Liver (tissue), 9 donors: ENCODE data around the gene NT5C3A. TPM values are rescaled to one million over a fixed set of nuclear protein-coding genes. Genes with fewer than 3 reads are reported as not detected.
"Not testable (repeated sequence)": the region's sequence is repeated elsewhere in the genome, so short reads cannot be mapped to it uniquely, and the experiment has no call there.

Experiments
- DNase-seq: peaks from one replicate; pipeline ENCODE4 v3.0.0-alpha.2; 2017; ENCODE audit warnings: low spot score
- H3K27ac ChIP-seq, 2 donors: one replicate each; pipeline ENCODE4 v1.7.0; 2013; ENCODE audit warnings: inconsistent platforms in 2 of 2, low read length in 2 of 2, control low read depth in 1 of 2, low read depth in 1 of 2, mild to moderate bottlenecking in 1 of 2
- H3K27me3 ChIP-seq, 4 donors: one replicate each; pipeline versions ENCODE4 v1.6.1 to v1.7.0; 2013; ENCODE audit warnings: low read length in 3 of 4, inconsistent platforms in 1 of 4, mild to moderate bottlenecking in 1 of 4, moderate library complexity in 1 of 4; ENCODE audit not compliant: control insufficient read depth in 4 of 4, insufficient read depth in 4 of 4
- H3K36me3 ChIP-seq, 4 donors: one replicate each; pipeline versions ENCODE4 v1.6.1 to v1.7.0; 2013; ENCODE audit warnings: low read length in 3 of 4, mild to moderate bottlenecking in 3 of 4, low read depth in 1 of 4, moderate library complexity in 1 of 4; ENCODE audit not compliant: control insufficient read depth in 4 of 4, insufficient read depth in 3 of 4
- H3K4me1 ChIP-seq, 4 donors: one replicate each; pipeline versions ENCODE4 v1.6.1 to v1.7.0; 2013; ENCODE audit warnings: low read length in 3 of 4, mild to moderate bottlenecking in 3 of 4, moderate library complexity in 1 of 4; ENCODE audit not compliant: control insufficient read depth in 4 of 4, insufficient read depth in 4 of 4
- H3K4me3 ChIP-seq, 3 donors: one replicate each; pipeline versions ENCODE4 v1.6.1 to v1.7.0; 2013; ENCODE audit warnings: low read length in 3 of 3, control low read depth in 1 of 3, low read depth in 1 of 3, mild to moderate bottlenecking in 1 of 3
- H3K9ac ChIP-seq, 2 donors: one replicate each; pipeline ENCODE4 v1.7.0; 2013; ENCODE audit warnings: low read length in 2 of 2, mild to moderate bottlenecking in 2 of 2, moderate library complexity in 2 of 2, control low read depth in 1 of 2, low read depth in 1 of 2
- H3K9me3 ChIP-seq, 4 donors: one replicate each; pipeline versions ENCODE4 v1.6.1 to v1.7.0; 2013; ENCODE audit warnings: low read length in 3 of 4; ENCODE audit not compliant: control insufficient read depth in 4 of 4
- CTCF ChIP-seq: fragments of 150-350 bp; IDR thresholded peaks from 2 replicates; pipeline ENCODE4 v1.5.1; 2017; ENCODE audit warnings: improper control_type of control experiment, low read depth, low read length; ENCODE audit not compliant: missing input control
- EGR1 ChIP-seq, 2 donors: IDR thresholded peaks; 2 replicates each; pipeline ENCODE4 v1.6.1; 2016 to 2018; ENCODE audit warnings: antibody characterized with exemption in 2 of 2, low read depth in 2 of 2
- FOXA1 ChIP-seq: IDR thresholded peaks from 2 replicates; pipeline ENCODE4 v1.6.1; 2016; ENCODE audit warnings: antibody characterized with exemption
- FOXA2 ChIP-seq: IDR thresholded peaks from 2 replicates; pipeline ENCODE4 v1.6.1; 2016; ENCODE audit warnings: antibody characterized with exemption
- HNF4A ChIP-seq, 2 donors: conservative IDR thresholded peaks; 2 replicates each; pipeline ENCODE4 v1.6.1; 2016; ENCODE audit warnings: antibody characterized with exemption in 2 of 2, mild to moderate bottlenecking in 2 of 2
- HNF4G ChIP-seq: IDR thresholded peaks from 2 replicates; pipeline ENCODE4 v1.6.1; 2016; ENCODE audit warnings: antibody characterized with exemption
- MAX ChIP-seq: IDR thresholded peaks from 2 replicates; pipeline ENCODE4 v1.6.1; 2016; ENCODE audit warnings: antibody characterized with exemption
- NR2F2 ChIP-seq: IDR thresholded peaks from 2 replicates; pipeline ENCODE4 v1.6.1; 2016; ENCODE audit warnings: antibody characterized with exemption
- RAD21 ChIP-seq, 2 donors: IDR thresholded peaks; 2 replicates each; pipeline ENCODE4 v1.6.1; 2016; ENCODE audit warnings: antibody characterized with exemption in 2 of 2, mild to moderate bottlenecking in 2 of 2
- REST ChIP-seq: IDR thresholded peaks from 2 replicates; pipeline ENCODE4 v1.6.1; 2016; ENCODE audit warnings: antibody characterized with exemption, mild to moderate bottlenecking
- RXRA ChIP-seq, 2 donors: IDR thresholded peaks; 2 replicates each; pipeline ENCODE4 v1.6.1; 2017 to 2018; ENCODE audit warnings: antibody characterized with exemption in 2 of 2, mild to moderate bottlenecking in 1 of 2
- TAF1 ChIP-seq: conservative IDR thresholded peaks from 2 replicates; pipeline ENCODE4 v1.6.1; 2016; ENCODE audit warnings: antibody characterized with exemption, mild to moderate bottlenecking
- YY1 ChIP-seq: IDR thresholded peaks from 2 replicates; pipeline ENCODE4 v1.6.1; 2016; ENCODE audit warnings: antibody characterized with exemption, mild to moderate bottlenecking
- ZBTB33 ChIP-seq: IDR thresholded peaks from 2 replicates; pipeline ENCODE4 v1.6.1; 2016; ENCODE audit warnings: antibody characterized with exemption
- WGBS: extraction: QIAGEN DNeasy Blood & Tissue Kit; methylation state at CpG from one replicate; pipeline ENCODE4 v1.1.7; 2013; 5-methylcytosine and 5-hydroxymethylcytosine counted together
- polyA plus RNA-seq, 2 donors: library from polyadenylated mRNA; stranded (reverse) in 1 of 2; unstranded in 1 of 2; fragments of 200-250 nt in 1 of 2; fragments of >200 nt in 1 of 2; fragmentation: Nextera tagmentation in 1 of 2; extraction: Ambion mirVana in 1 of 2; gene quantifications; one replicate each; pipeline versions ENCODE4 v1.2.1 to v1.2.3, GENCODE V29; 2013 to 2015
- total RNA-seq, 2 donors: library from RNA; depleted of rRNA; stranded (reverse); fragments of >200 nt; gene quantifications; one replicate each; pipeline ENCODE4 v1.2.3, GENCODE V29; 2014
- donor health status: healthy.
- donor health status: healthy.
- donor health status: healthy.
- donor health status: healthy.
- donor health status: healthy.

NT5C3A gene
- total and polyA plus RNA-seq, 4 donors = 4.3 to 41.6 (median 9.7) TPM

- TF ChIP-seq REST (no peak), FOXA2 (no peak)
Observed at GRCh38 chr7:33099154-33099940, 36.8 kb upstream of the NT5C3A start (continued).

- peaks cover 2 to 49% (median 42%) of the 10 kb centered on the region in 4 donors for H3K36me3 ChIP-seq
- 91% methylated on average over 6 of the region's 6 CpGs for WGBS
Observed at GRCh38 chr7:33094745-33095275, 32.2 kb upstream of the NT5C3A start.

GRCh38 chr7:33093266-33093665, 30.7 kb upstream of the NT5C3A start:
- H3K9me3 ChIP-seq = no peaks in the 10 kb centered on the region
- no peak for DNase-seq
- no peak overlapping the region for H3K4me3 ChIP-seq
- H3K9ac ChIP-seq = no peak overlapping the region
- no peak overlapping the region for H3K27ac ChIP-seq
- TF ChIP-seq FOXA1 (no peak), MAX (no peak), EGR1 (IDR thresholded peaks at IDR 0.05; ENCODE audit: low read depth in 2 of 2) (no peak), REST (no peak), HNF4G (no peak), ZBTB33 (no peak), CTCF (no peak), HNF4A (conservative IDR thresholded peaks at IDR 0.05) (no peak), RAD21 (IDR thresholded peaks at IDR 0.05) (no peak), YY1 (no peak), NR2F2 (no peak), RXRA (IDR thresholded peaks at IDR 0.05) (no peak), FOXA2 (no peak), TAF1 (no peak)
- 98% methylated on average over 4 of the region's 4 CpGs for WGBS
- no peaks in the 10 kb centered on the region for H3K27me3 ChIP-seq
- no peaks in the 10 kb centered on the region for H3K4me1 ChIP-seq
- H3K36me3 ChIP-seq = peaks cover 2 to 38% (median 34%) of the 10 kb centered on the region in 4 donors

More at GRCh38 chr7:33094745-33095275, 32.2 kb upstream of the NT5C3A start:
- H3K9ac ChIP-seq, H3K4me3 ChIP-seq, H3K27me3 ChIP-seq, H3K4me1 ChIP-seq, H3K9me3 ChIP-seq, H3K27ac ChIP-seq, DNase-seq: not testable (repeated sequence)
